Vagina (tissue), 2 donors: ENCODE results near the gene SPO11.

Experiments
- POLR2A ChIP-seq, 2 donors: fragments of 450-650 bp; IDR thresholded peaks; one replicate each; pipeline ENCODE4 v1.6.1; 2017; ENCODE audit warnings: antibody characterized with exemption in 2 of 2, mild to moderate bottlenecking in 2 of 2, moderate library complexity in 2 of 2
- POLR2AphosphoS5 ChIP-seq, 2 donors: sonication (generic); formaldehyde crosslinking; IDR thresholded peaks; one replicate each; pipeline ENCODE4 v1.9.0; 2017; ENCODE audit warnings: antibody characterized with exemption in 2 of 2, mild to moderate bottlenecking in 2 of 2, low read depth in 1 of 2; ENCODE audit not compliant: insufficient read depth in 1 of 2
- TF ChIP-seq, protein P1 (sequence below), 3 experiments: fragments of 450-650 bp in 2 of 3; fragments of 200-600 bp in 1 of 3; sonication (generic) in 1 of 3; IDR thresholded peaks; one replicate each; pipeline ENCODE4 v1.5.1; 2017 to 2019; ENCODE audit warnings: antibody characterized with exemption in 3 of 3, mild to moderate bottlenecking in 2 of 3, moderate library complexity in 2 of 3

DNA sequence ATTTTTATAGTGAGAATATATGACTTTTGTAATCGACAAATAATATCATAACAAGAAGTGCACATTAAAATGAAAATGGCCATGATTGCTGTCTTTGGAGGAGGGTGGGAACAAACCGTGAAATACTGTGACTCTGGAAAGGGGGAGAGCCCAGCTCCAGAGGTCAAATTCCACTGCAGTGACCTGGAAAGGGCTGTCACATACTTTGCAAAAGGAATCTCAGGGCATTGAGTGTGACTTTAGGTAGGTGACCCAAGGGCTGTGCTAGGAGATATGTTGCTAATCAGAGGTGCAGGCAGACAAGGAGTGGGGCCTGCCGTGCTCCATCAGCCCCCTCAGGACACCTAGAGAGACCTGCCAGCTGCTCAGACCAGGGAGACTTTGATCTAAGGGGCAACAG lies 35.1 kb upstream of the SPO11 start:
- TF ChIP-seq, protein P1, sequence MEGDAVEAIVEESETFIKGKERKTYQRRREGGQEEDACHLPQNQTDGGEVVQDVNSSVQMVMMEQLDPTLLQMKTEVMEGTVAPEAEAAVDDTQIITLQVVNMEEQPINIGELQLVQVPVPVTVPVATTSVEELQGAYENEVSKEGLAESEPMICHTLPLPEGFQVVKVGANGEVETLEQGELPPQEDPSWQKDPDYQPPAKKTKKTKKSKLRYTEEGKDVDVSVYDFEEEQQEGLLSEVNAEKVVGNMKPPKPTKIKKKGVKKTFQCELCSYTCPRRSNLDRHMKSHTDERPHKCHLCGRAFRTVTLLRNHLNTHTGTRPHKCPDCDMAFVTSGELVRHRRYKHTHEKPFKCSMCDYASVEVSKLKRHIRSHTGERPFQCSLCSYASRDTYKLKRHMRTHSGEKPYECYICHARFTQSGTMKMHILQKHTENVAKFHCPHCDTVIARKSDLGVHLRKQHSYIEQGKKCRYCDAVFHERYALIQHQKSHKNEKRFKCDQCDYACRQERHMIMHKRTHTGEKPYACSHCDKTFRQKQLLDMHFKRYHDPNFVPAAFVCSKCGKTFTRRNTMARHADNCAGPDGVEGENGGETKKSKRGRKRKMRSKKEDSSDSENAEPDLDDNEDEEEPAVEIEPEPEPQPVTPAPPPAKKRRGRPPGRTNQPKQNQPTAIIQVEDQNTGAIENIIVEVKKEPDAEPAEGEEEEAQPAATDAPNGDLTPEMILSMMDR (IDR thresholded peaks at IDR 0.05) = no peak
- TF ChIP-seq POLR2A (IDR thresholded peaks at IDR 0.05) (no peak), POLR2AphosphoS5 (IDR thresholded peaks at IDR 0.05; ENCODE audit: insufficient read depth in 1 of 2, low read depth in 1 of 2) (no peak)
